ENCODE results near the gene ACAP3.
"Not testable (repeated sequence)": the region's sequence is repeated elsewhere in the genome, so short reads cannot be mapped to it uniquely, and the experiment has no call there.

Gene ACAP3

GRCh38 chr1:1262758-1263157 lies 45.0 kb downstream of the ACAP3 start:
- DNase-seq (ENCODE audit: low spot score): no peak

- DNase-seq (ENCODE audit: low spot score): no peak
Observed at GRCh38 chr1:1262071-1262470, 45.7 kb downstream of the ACAP3 start.

GRCh38 chr1:1260843-1261560 lies 46.7 kb downstream of the ACAP3 start:
- no peak for DNase-seq (ENCODE audit: low spot score)

DNA sequence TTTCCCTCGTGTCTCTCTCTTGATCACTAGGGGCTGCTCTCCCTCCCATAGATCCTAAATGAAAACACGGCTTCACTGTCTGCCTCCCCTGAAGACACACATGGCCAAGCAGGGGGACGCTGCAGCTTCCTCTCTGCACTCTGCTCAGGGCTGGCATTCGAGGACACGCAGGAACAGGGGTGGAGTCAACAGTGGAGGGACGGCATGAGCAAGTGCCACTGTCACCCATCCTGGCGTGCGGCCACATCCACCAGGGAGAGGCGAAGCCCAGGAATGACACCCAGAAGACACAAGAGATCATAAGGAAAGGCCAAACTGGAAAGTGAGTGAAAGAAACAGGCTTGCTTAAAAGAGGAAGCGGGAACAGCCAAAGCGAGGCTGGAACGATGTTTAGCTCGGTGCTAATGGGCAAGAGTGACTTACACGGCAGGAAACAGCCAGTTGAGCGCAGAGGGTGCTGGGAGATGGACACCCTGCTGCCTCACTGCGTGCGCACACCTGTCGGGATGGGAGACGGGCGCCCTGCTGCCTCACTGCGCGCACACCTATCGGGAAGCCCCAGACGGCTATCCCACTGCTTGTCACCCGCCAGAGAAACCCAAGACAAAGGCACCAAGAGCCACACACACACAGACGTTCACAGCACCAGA lies 47.7 kb downstream of the ACAP3 start:
- peak; percentile 38 for DNase-seq (ENCODE audit: low spot score)

DNA sequence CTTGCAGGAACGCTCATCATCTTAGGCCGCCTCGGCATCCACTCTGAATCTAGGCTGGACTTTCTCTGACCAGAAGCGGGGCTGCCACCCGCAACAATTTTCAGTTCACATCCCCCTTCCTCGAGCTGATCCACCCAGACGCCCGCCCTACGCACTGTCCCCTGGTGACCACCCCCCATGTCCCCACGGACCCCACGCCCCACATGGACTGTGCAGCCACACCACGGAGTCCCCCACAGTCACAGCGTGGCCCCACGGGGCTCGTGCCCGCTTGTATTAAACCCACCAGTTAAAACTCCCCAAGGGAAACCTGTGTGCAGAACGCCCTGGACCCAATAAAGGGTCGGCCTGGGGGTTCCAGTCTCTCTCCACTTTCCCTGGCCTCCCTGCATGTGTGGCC lies 48.2 kb downstream of the ACAP3 start:
- DNase-seq (ENCODE audit: low spot score): no peak

DNA sequence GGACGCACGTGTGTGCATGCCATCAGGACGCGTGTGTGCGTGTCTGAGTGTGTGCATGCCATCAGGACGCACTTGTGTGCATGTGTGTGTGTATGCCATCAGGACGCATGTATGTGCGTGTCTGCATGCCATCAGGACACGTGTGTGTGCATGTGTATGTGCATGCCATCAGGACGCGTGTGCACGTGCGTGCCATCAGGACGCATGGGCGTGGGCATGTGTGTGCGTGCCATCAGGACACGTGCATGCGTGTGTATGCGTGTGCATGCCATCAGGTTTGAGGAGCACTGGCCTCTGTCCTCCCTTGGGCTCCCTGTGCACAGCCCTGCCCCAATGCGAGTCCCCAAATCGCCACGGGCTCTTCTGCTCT lies 48.6 kb downstream of the ACAP3 start:
- DNase-seq (ENCODE audit: low spot score): no peak

DNA sequence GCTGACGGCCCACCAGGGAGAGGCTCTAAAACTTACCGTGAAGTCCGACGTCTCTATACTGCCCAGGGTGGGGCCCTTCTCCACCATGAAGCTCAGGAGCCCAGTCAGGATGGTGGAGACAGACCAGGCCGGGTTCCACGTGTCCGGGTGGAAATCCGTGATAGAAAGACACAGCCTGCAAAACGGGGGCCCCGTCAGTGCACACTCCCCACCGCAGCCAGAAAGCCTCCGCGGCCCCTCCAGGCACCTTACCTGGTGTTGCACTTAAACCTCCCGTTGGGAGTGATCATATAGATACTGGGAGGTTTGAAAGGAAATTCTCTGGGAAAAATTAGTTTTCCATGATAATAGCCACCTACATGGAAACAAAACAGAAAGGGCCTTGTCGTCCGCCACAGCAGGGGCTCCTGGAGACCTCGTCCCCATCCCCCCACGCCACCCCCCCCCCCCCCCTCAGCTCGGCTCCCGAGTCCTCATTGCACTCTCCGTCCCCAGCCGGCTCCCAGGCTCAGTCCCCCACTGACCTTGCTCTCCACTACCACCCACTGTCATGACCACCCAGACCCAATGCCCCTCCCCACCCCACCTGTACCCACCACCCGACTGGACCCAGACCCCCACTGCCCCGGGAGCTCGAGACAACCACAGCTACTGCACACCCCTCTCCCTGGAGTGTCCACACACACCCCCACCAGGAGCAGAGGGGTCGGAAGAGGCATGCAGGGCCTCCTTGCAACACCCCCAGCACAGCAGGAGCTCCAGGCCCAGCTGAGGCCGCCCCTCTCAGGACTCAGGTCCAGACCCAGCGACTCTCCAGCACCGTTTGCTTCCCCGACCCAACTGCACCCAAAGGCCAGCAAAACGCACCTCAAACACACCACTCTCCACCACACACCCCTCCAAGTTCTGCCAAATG lies 50.5 kb downstream of the ACAP3 start:
- no peak for DNase-seq (ENCODE audit: low spot score)

GRCh38 chr1:1255611-1256010 lies 52.1 kb downstream of the ACAP3 start:
- no peak for DNase-seq (ENCODE audit: low spot score)

DNA sequence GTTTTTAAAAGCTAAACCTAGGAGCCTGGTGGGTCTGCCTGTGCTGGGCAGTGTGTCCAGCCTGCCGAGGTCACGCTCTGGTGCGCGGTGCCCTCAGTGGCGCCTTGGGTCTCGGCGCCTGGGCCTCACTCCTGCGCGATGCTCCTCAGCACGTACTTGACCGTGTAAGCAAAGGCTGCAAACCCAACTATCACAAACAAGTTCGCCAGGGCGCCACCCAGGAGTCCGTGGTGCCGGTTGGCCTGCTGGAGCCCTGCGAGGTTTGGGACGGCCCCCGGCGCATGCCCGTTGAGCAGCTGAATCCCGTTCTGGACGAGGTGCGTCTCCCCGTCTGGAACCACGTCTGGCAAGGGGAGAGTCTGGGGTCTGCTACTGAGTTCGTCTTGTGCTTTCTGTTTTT lies 52.7 kb downstream of the ACAP3 start:
- DNase-seq (ENCODE audit: low spot score): no peak

GRCh38 chr1:1254667-1254998 lies 53.1 kb downstream of the ACAP3 start:
- no peak for DNase-seq (ENCODE audit: low spot score)

GRCh38 chr1:1253972-1254666 lies 53.6 kb downstream of the ACAP3 start:
- no peak for DNase-seq (ENCODE audit: low spot score)

GRCh38 chr1:1253314-1253713 lies 54.4 kb downstream of the ACAP3 start:
- no peak for DNase-seq (ENCODE audit: low spot score)

GRCh38 chr1:1250786-1251284 lies 56.9 kb downstream of the ACAP3 start:
- DNase-seq (ENCODE audit: low spot score): no peak

GRCh38 chr1:1248009-1248913 lies 59.5 kb downstream of the ACAP3 start:
- not testable (repeated sequence) for DNase-seq (ENCODE audit: low spot score)

DNA sequence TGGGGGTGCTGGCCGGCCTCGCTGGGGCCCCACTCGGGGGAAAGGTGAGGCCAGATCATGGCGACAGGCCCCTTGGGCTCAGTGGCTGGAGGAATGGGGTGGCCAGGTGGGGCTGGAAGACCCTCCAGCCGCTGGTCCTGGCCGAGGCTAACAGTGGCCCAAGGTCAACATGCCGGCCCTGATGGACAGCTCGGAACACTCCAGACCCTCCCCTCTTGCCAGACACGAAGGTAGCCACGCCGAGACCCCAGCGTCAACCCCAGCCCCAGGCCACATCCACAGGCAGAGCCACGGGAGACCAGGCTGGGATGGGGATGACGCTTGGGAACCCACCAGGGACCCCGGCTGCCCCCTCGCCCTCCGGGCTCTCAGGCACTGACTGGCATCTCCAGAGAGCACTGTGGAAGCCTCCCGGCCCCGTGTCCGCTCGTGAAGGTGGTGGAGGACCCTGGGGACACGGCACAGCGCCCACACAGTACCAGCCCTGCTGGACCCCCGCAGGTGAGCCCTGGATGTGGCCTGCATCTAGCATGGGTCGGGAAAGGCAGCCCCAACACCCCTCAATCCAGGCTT lies 60.3 kb downstream of the ACAP3 start:
- no peak for DNase-seq (ENCODE audit: low spot score)

GRCh38 chr1:1246577-1247340 lies 61.0 kb downstream of the ACAP3 start, which contains the start of gene C1QTNF12:
Gene C1QTNF12 (minus strand): TSS chr1:1246722. CDS start chr1:1246690, 32 bp downstream.
- no peak for DNase-seq (ENCODE audit: low spot score)

- DNase-seq (ENCODE audit: low spot score): no peak
Observed at GRCh38 chr1:1245817-1246576, 61.7 kb downstream of the ACAP3 start.

DNA sequence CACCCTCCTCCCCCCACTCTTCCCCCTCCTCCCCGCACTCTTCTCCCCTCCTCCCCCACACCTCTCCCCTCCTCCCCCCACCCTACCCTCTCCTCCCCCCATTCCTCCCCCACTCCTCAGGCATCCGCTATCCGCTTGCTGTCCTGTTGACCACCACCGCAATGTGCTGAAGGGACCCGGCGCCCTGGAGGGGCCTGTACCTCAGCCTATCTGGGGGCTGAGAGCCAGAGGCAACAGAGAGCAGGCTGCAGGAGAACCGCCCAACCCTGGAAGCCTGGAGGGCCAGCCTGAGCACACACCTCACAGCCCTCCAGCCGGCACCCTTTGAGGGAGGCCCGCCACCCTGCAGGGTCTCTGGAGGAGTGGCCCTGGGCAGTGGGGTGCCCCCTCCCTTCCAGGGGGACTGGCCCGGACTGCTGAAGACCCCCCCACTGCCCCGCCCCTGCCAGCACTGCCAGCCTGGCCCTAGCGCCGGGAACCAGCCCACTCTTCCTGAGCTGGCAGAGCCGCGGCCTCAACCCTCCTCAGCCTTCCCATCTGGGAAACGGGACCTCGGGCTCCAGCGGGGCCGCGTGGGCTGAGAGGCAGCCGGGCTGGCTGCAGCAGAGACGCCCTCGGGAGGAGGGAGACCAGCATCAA lies 62.4 kb downstream of the ACAP3 start:
- no peak for DNase-seq (ENCODE audit: low spot score)
